Liver (tissue), 2 donors: ENCODE data around the gene PNMA6E.

Source experiments
- YY1 ChIP-seq: IDR thresholded peaks from 2 replicates; pipeline ENCODE4 v1.6.1; 2016; ENCODE audit warnings: antibody characterized with exemption, mild to moderate bottlenecking
- TF ChIP-seq, protein P1 (sequence below): fragments of 150-350 bp; IDR thresholded peaks from 2 replicates; pipeline ENCODE4 v1.5.1; 2017; ENCODE audit warnings: improper control_type of control experiment, low read depth, low read length; ENCODE audit not compliant: missing input control
- TF ChIP-seq, protein P2 (sequence below): IDR thresholded peaks from 2 replicates; pipeline ENCODE4 v1.6.1; 2016; ENCODE audit warnings: antibody characterized with exemption, mild to moderate bottlenecking
- TF ChIP-seq, protein P3 (sequence below): IDR thresholded peaks from 2 replicates; pipeline ENCODE4 v1.6.1; 2016; ENCODE audit warnings: antibody characterized with exemption
- donor health status: healthy.

DNA sequence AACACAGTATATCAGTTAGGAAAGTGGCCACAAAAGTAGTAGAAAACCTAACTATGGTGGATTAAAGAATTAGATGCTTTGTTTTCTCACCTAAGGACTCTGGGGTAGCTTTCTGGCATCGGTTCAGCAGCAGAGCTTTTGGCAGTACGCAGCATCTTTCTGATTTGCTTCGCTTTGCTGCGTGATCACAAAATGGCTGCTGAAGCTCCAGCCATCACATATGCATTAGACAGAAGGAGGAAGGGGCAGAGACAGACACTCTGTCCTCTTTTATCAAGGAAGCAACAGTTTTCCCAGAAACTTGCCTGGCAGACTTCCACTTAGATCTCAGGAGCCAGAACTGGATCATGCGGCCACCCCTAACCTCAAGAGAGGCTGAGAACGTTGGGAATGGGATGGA lies 29.6 kb upstream of the PNMA6E start:
- TF ChIP-seq, protein P1, sequence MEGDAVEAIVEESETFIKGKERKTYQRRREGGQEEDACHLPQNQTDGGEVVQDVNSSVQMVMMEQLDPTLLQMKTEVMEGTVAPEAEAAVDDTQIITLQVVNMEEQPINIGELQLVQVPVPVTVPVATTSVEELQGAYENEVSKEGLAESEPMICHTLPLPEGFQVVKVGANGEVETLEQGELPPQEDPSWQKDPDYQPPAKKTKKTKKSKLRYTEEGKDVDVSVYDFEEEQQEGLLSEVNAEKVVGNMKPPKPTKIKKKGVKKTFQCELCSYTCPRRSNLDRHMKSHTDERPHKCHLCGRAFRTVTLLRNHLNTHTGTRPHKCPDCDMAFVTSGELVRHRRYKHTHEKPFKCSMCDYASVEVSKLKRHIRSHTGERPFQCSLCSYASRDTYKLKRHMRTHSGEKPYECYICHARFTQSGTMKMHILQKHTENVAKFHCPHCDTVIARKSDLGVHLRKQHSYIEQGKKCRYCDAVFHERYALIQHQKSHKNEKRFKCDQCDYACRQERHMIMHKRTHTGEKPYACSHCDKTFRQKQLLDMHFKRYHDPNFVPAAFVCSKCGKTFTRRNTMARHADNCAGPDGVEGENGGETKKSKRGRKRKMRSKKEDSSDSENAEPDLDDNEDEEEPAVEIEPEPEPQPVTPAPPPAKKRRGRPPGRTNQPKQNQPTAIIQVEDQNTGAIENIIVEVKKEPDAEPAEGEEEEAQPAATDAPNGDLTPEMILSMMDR, result no peak
- TF ChIP-seq, protein P2, sequence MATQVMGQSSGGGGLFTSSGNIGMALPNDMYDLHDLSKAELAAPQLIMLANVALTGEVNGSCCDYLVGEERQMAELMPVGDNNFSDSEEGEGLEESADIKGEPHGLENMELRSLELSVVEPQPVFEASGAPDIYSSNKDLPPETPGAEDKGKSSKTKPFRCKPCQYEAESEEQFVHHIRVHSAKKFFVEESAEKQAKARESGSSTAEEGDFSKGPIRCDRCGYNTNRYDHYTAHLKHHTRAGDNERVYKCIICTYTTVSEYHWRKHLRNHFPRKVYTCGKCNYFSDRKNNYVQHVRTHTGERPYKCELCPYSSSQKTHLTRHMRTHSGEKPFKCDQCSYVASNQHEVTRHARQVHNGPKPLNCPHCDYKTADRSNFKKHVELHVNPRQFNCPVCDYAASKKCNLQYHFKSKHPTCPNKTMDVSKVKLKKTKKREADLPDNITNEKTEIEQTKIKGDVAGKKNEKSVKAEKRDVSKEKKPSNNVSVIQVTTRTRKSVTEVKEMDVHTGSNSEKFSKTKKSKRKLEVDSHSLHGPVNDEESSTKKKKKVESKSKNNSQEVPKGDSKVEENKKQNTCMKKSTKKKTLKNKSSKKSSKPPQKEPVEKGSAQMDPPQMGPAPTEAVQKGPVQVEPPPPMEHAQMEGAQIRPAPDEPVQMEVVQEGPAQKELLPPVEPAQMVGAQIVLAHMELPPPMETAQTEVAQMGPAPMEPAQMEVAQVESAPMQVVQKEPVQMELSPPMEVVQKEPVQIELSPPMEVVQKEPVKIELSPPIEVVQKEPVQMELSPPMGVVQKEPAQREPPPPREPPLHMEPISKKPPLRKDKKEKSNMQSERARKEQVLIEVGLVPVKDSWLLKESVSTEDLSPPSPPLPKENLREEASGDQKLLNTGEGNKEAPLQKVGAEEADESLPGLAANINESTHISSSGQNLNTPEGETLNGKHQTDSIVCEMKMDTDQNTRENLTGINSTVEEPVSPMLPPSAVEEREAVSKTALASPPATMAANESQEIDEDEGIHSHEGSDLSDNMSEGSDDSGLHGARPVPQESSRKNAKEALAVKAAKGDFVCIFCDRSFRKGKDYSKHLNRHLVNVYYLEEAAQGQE, result no peak
- TF ChIP-seq, protein P3, sequence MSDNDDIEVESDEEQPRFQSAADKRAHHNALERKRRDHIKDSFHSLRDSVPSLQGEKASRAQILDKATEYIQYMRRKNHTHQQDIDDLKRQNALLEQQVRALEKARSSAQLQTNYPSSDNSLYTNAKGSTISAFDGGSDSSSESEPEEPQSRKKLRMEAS, result no peak
- no peak for TF ChIP-seq YY1
